Gastrocnemius medialis (tissue), 4 donors: ENCODE results near the gene ARHGAP24. TPM values are rescaled to one million over a fixed set of nuclear protein-coding genes. Genes with fewer than 3 reads are reported as not detected.

Experiments
- ATAC-seq, 2 donors: fragments of 150-250 bp; one replicate each; pipeline ENCODE4 v1.9.1; 2016
- DNase-seq, 2 donors: peaks; one replicate each; pipeline ENCODE4 v3.0.0-alpha.2; 2019
- H3K27ac ChIP-seq, 4 donors: fragments of 200-600 bp; sonication (generic); 1 replicate in 1 of 4; 2 replicates in 3 of 4; pipeline ENCODE4 v1.5.1; 2016 to 2018; ENCODE audit warnings: mild to moderate bottlenecking in 2 of 4, moderate library complexity in 1 of 4
- H3K27me3 ChIP-seq, 3 donors: fragments of 200-600 bp; sonication (generic) in 2 of 3; 1 replicate in 1 of 3; 2 replicates in 2 of 3; pipeline versions ENCODE4 v1.5.1 to v1.6.0; 2016 to 2019; ENCODE audit warnings: mild to moderate bottlenecking in 1 of 3, moderate library complexity in 1 of 3
- H3K36me3 ChIP-seq, 2 donors: fragments of 200-600 bp; sonication (generic) in 1 of 2; one replicate each; pipeline ENCODE4 v1.5.1; 2017 to 2018
- H3K4me1 ChIP-seq, 2 donors: fragments of 200-600 bp; sonication (generic) in 1 of 2; one replicate each; pipeline ENCODE4 v1.5.1; 2016 to 2017; ENCODE audit warnings: mild to moderate bottlenecking in 2 of 2
- H3K4me3 ChIP-seq, 4 donors: fragments of 200-600 bp; sonication (generic) in 3 of 4; 1 replicate in 1 of 4; 2 replicates in 3 of 4; pipeline ENCODE4 v1.5.1; 2016 to 2019; ENCODE audit warnings: mild to moderate bottlenecking in 2 of 4
- H3K9me3 ChIP-seq, 3 donors: fragments of 200-600 bp; sonication (generic) in 2 of 3; 1 replicate in 1 of 3; 2 replicates in 2 of 3; pipeline ENCODE4 v1.5.1; 2016 to 2019
- POLR2A ChIP-seq, 2 donors: fragments of 450-650 bp; IDR thresholded peaks; one replicate each; pipeline ENCODE4 v1.6.1; 2017; ENCODE audit warnings: antibody characterized with exemption in 2 of 2, mild to moderate bottlenecking in 2 of 2, moderate library complexity in 2 of 2
- in situ Hi-C, 4 donors: fragments of 200-750 bp; cut with MboI; loops; one replicate each; pipeline versions ENCODE4 v1.15.0 to v1.8.0; 2017; ENCODE audit warnings: low sequenced_read_pairs in 4 of 4
- intact Hi-C: fragments of 100-400 bp; cut with DNase I; formaldehyde crosslinking; loops from one replicate; pipeline ENCODE4 v1.15.1; 2023; ENCODE audit warnings: low total_unique reads
- total RNA-seq, 4 donors: library from RNA; depleted of rRNA; stranded (reverse); fragments of >200 nt; gene quantifications; one replicate each; pipeline versions ENCODE4 v1.1.0 to v1.2.3, GENCODE V29; 2016
- TF ChIP-seq, protein P1 (sequence below), 5 experiments: fragments of 450-650 bp in 3 of 5; fragments of 200-600 bp in 2 of 5; sonication (generic) in 2 of 5; IDR thresholded peaks in 4 of 5; conservative IDR thresholded peaks in 1 of 5; 1 replicate in 4 of 5; 2 replicates in 1 of 5; pipeline ENCODE4 v1.5.1; 2016 to 2019; ENCODE audit warnings: antibody characterized with exemption in 5 of 5, mild to moderate bottlenecking in 3 of 5, moderate library complexity in 3 of 5

ARHGAP24 gene
- total RNA-seq, 4 donors from 2014 or later = 2.8 to 7.8 (median 5.3) TPM

DNA sequence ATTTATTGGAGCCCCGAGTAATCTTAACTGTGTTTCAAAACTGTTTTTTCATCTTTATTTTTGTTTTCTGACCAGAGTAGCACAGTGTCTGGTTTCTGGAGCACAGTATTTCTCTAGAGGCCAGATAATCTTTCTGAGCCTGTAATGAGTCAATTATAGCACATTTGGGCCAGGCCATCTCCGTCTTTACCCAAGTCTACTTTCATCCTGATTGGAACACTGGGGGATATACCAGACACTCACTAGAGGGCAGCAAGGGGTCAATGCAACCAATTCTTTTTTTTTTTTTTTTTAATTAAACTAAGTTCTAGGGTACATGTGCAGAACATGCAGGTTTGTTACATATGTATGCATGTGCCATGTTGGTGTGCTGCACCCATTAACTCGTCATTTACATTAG is 282.0 kb downstream of the ARHGAP24 start:
- TF ChIP-seq, protein P1, sequence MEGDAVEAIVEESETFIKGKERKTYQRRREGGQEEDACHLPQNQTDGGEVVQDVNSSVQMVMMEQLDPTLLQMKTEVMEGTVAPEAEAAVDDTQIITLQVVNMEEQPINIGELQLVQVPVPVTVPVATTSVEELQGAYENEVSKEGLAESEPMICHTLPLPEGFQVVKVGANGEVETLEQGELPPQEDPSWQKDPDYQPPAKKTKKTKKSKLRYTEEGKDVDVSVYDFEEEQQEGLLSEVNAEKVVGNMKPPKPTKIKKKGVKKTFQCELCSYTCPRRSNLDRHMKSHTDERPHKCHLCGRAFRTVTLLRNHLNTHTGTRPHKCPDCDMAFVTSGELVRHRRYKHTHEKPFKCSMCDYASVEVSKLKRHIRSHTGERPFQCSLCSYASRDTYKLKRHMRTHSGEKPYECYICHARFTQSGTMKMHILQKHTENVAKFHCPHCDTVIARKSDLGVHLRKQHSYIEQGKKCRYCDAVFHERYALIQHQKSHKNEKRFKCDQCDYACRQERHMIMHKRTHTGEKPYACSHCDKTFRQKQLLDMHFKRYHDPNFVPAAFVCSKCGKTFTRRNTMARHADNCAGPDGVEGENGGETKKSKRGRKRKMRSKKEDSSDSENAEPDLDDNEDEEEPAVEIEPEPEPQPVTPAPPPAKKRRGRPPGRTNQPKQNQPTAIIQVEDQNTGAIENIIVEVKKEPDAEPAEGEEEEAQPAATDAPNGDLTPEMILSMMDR (IDR thresholded peaks at IDR 0.05 in 4 of 5, conservative IDR thresholded peaks at IDR 0.05 in 1 of 5) = peak in 2 of 5 experiments; percentile 37 to 46
- no peak for TF ChIP-seq POLR2A (IDR thresholded peaks at IDR 0.05)
- in situ Hi-C loops = loop anchor here in 1 of 4 donors (25.0 kb wide), 1 partner anchor 620 kb away; no protein-coding TSS in a partner anchor
- intact Hi-C loops = loop anchor here (5.0 kb wide), 1 partner anchor 210 kb away; no protein-coding TSS in a partner anchor
- H3K9me3 ChIP-seq = no peaks in the 10 kb centered on the region
- H3K27ac ChIP-seq = no peak overlapping the region
- ATAC-seq (no peak), DNase-seq (no peak)
- H3K4me3 ChIP-seq = no peak overlapping the region
- no peaks in the 10 kb centered on the region for H3K27me3 ChIP-seq
- peaks cover 1 to 4% of the 10 kb centered on the region in 2 donors for H3K4me1 ChIP-seq
- H3K36me3 ChIP-seq = no peaks in the 10 kb centered on the region

DNA sequence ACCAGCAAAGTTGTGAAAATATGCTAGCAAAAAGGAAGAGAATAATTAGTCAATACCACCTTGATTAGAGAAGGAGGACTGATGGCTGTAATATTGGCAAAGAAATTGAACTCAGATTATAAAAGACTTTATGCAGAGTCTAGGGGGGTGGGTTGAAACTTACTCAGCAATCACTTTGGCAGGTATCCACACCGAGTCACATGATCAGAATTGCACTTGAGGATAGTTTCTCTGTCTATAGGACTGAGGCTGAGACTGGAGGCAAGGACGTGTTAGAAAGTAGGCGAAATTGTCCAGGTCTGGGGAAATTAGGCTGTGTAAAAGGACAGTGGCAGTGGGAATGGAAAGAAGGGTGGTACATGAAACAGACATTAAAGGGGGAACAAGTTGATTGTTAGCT is 284.4 kb downstream of the ARHGAP24 start:
- H3K4me3 ChIP-seq = no peak overlapping the region
- no peak overlapping the region for H3K27ac ChIP-seq
- no peaks in the 10 kb centered on the region for H3K36me3 ChIP-seq
- TF ChIP-seq, protein P1 (IDR thresholded peaks at IDR 0.05 in 4 of 5, conservative IDR thresholded peaks at IDR 0.05 in 1 of 5) = no peak
- TF ChIP-seq POLR2A (IDR thresholded peaks at IDR 0.05) = no peak
- no peak for ATAC-seq
- DNase-seq = no peak
- H3K27me3 ChIP-seq = no peaks in the 10 kb centered on the region
- in situ Hi-C loops (loop anchor here in 1 of 4 donors (25.0 kb wide), 1 partner anchor 622 kb away; no protein-coding TSS in a partner anchor), intact Hi-C loops (loop anchor here (5.0 kb wide), 1 partner anchor 208 kb away; no protein-coding TSS in a partner anchor)
- H3K9me3 ChIP-seq = no peaks in the 10 kb centered on the region
- peaks cover 14 to 17% of the 10 kb centered on the region in 2 donors for H3K4me1 ChIP-seq

DNA sequence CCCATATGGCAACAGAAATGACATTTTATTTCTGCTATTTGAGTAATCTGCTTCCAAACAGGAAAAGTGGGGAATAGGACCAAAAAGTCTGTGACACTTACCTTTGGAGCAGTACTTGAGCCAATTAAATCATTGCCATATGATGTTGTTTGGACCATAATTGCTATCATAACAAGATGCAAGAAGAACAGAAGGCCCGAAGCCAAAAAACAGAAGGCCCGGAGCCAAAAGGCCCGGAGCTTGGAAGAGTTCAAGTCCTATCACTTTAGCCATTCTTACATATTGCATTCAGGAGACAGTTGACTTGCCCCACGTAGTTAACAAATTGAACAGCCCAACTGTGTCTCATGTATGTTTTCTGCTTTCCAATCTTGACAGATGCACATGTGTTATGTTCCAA is 285.6 kb downstream of the ARHGAP24 start:
- in situ Hi-C loops (loop anchor here in 1 of 4 donors (25.0 kb wide), 1 partner anchor 623 kb away; no protein-coding TSS in a partner anchor), intact Hi-C loops (no loop called here)
- Histone ChIP-seq H3K4me1 (peaks cover 14 to 17% of the 10 kb centered on the region in 2 donors), H3K27me3 (no peaks in the 10 kb centered on the region), H3K27ac (no peak overlapping the region), H3K9me3 (no peaks in the 10 kb centered on the region), H3K36me3 (no peaks in the 10 kb centered on the region), H3K4me3 (no peak overlapping the region)
- DNase-seq (no peak), ATAC-seq (no peak)
- TF ChIP-seq, protein P1 (IDR thresholded peaks at IDR 0.05 in 4 of 5, conservative IDR thresholded peaks at IDR 0.05 in 1 of 5) = no peak
- TF ChIP-seq POLR2A (IDR thresholded peaks at IDR 0.05) = no peak

DNA sequence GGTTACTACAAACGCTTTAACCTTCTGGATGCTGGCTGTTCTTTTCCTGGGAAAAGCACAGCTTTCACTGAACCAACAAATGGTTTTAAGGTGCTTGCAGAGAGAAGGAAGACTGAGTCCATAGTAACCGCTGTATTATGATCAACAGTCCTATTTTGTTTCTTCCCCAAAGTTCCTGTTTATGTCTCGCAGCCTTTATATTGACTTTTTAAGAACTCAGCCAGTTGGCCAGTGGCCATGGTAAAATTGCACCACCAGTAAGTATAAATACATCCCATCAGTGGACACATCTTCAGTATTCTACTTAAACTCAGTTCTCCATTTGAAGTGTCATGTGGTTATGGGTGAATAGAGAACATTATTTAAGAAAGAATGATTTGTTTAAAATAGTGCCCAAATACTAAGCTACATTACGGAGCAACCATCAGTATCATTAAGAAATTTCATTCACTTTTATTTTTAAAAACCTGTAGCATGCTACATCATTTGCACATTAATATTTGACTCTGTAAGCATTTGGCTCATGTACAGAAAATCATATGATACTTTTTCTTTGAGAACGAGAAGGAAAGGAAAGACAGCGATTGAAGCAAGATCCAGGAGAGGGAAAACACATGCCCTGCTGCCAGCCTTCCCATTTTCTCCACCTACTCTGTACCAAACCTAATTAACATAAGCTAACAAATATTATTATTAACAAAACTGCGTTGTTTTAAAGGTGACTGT is 287.0 kb downstream of the ARHGAP24 start:
- in situ Hi-C loops = loop anchor here in 1 of 4 donors (25.0 kb wide), 1 partner anchor 625 kb away; no protein-coding TSS in a partner anchor
- ATAC-seq (peak in 1 of 2 donors; percentile 21), DNase-seq (peak in 1 of 2 donors; percentile 50)
- H3K4me3 ChIP-seq = no peak overlapping the region
- H3K4me1 ChIP-seq = peaks cover 14 to 17% of the 10 kb centered on the region in 2 donors
- H3K36me3 ChIP-seq = no peaks in the 10 kb centered on the region
- intact Hi-C loops = no loop called here
- H3K27ac ChIP-seq = peak overlapping the region in 2 of 4 donors; percentile 10 to 37
- no peak for TF ChIP-seq POLR2A (IDR thresholded peaks at IDR 0.05)
- TF ChIP-seq, protein P1 (IDR thresholded peaks at IDR 0.05 in 4 of 5, conservative IDR thresholded peaks at IDR 0.05 in 1 of 5) = no peak
- H3K9me3 ChIP-seq = no peaks in the 10 kb centered on the region
- no peaks in the 10 kb centered on the region for H3K27me3 ChIP-seq
